Measurements from ENCODE around the gene IRF2BPL. TPM values are rescaled to one million over a fixed set of nuclear protein-coding genes. Genes with fewer than 3 reads are reported as not detected.

Gene IRF2BPL
- total RNA-seq, 2 donors from 2014 or later: 18.3 to 27.1 TPM

DNA sequence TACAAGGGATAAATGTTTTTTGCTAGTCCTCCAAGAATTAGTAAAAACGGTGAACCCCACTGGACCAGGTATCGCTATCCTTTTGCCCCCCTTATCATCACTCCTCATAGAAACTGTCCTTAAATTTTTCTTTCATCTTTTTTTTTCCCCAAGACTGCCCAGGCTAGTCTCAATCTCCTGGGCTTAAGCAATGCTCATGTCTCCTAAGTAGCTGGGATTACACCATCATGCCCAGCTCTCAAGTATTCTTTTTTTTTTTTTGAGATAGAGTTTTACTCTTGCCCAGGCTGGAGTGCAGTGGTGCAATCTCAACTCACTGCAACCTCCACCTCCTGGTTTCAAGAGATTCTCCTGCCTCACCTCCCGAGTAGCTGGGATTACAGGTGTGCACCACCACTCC, 9.7 kb downstream of the IRF2BPL start:
- H3K9me3 ChIP-seq: no peaks in the 10 kb centered on the region
- H3K4me1 ChIP-seq: peaks cover 13% of the 10 kb centered on the region
- no peak overlapping the region for H3K27ac ChIP-seq
- H3K9ac ChIP-seq (ENCODE audit: low read depth in 2 of 2, low read length in 2 of 2): no peak overlapping the region
- H3K4me3 ChIP-seq: no peak overlapping the region
- H3K27me3 ChIP-seq: no peaks in the 10 kb centered on the region
- intact Hi-C loops (cut with DNase I): no loop called here
- TF ChIP-seq, protein P1, sequence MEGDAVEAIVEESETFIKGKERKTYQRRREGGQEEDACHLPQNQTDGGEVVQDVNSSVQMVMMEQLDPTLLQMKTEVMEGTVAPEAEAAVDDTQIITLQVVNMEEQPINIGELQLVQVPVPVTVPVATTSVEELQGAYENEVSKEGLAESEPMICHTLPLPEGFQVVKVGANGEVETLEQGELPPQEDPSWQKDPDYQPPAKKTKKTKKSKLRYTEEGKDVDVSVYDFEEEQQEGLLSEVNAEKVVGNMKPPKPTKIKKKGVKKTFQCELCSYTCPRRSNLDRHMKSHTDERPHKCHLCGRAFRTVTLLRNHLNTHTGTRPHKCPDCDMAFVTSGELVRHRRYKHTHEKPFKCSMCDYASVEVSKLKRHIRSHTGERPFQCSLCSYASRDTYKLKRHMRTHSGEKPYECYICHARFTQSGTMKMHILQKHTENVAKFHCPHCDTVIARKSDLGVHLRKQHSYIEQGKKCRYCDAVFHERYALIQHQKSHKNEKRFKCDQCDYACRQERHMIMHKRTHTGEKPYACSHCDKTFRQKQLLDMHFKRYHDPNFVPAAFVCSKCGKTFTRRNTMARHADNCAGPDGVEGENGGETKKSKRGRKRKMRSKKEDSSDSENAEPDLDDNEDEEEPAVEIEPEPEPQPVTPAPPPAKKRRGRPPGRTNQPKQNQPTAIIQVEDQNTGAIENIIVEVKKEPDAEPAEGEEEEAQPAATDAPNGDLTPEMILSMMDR (IDR thresholded peaks at IDR 0.05): no peak
- H3K36me3 ChIP-seq: no peaks in the 10 kb centered on the region
- DNase-seq: no peak

GRCh38 chr14:77017666-77018065, 10.8 kb downstream of the IRF2BPL start:
- intact Hi-C loops (cut with DNase I): no loop called here
- no peaks in the 10 kb centered on the region for H3K9me3 ChIP-seq
- no peak for DNase-seq

DNA sequence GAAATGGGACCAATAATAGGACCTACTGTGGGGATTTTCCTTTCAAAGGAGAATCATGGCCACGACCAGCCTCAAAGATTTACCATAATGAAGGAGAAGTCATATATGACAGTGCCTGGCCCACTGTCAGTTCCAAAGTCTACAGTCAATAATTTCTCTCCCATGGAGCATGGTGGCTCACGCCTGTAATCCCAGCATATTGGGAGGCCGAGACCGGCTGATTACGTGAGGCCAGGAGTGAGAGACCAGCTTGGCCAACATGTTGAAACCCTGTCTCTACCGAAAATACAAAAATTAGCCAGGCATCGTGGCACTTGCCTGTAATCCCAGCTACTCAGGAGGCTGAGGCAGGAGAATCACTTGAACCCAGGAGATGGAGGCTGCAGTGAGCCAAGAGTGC, 13.8 kb downstream of the IRF2BPL start:
- Histone ChIP-seq H3K4me3 (no peak overlapping the region), H3K9me3 (no peaks in the 10 kb centered on the region), H3K27ac (no peak overlapping the region), H3K9ac (ENCODE audit: low read depth in 2 of 2, low read length in 2 of 2) (no peak overlapping the region), H3K36me3 (no peaks in the 10 kb centered on the region), H3K4me1 (peaks cover 14% of the 10 kb centered on the region), H3K27me3 (no peaks in the 10 kb centered on the region)
- no peak for DNase-seq
- TF ChIP-seq, protein P1 (IDR thresholded peaks at IDR 0.05): no peak
- intact Hi-C loops (cut with DNase I): no loop called here

More at GRCh38 chr14:77017666-77018065, 10.8 kb downstream of the IRF2BPL start:
- H3K27me3 ChIP-seq: no peaks in the 10 kb centered on the region
- peaks cover 2% of the 10 kb centered on the region for H3K4me1 ChIP-seq
- no peak overlapping the region for H3K27ac ChIP-seq
- no peak overlapping the region for H3K4me3 ChIP-seq
- no peak overlapping the region for H3K9ac ChIP-seq (ENCODE audit: low read depth in 2 of 2, low read length in 2 of 2)
- no peaks in the 10 kb centered on the region for H3K36me3 ChIP-seq
- TF ChIP-seq, protein P1 (IDR thresholded peaks at IDR 0.05): no peak

- H3K9ac ChIP-seq (ENCODE audit: low read depth in 2 of 2, low read length in 2 of 2): no peak overlapping the region
- peaks cover 14% of the 10 kb centered on the region for H3K4me1 ChIP-seq
- no peaks in the 10 kb centered on the region for H3K27me3 ChIP-seq
- no peaks in the 10 kb centered on the region for H3K36me3 ChIP-seq
- DNase-seq: no peak
- no peak overlapping the region for H3K27ac ChIP-seq
- no peaks in the 10 kb centered on the region for H3K9me3 ChIP-seq
- intact Hi-C loops (cut with DNase I): no loop called here
- no peak overlapping the region for H3K4me3 ChIP-seq
- TF ChIP-seq, protein P1 (IDR thresholded peaks at IDR 0.05): no peak
Measured at GRCh38 chr14:77014004-77014604, 14.4 kb downstream of the IRF2BPL start.

- intact Hi-C loops (cut with DNase I): no loop called here
- no peaks in the 10 kb centered on the region for H3K36me3 ChIP-seq
- H3K27me3 ChIP-seq: no peaks in the 10 kb centered on the region
- H3K9me3 ChIP-seq: no peaks in the 10 kb centered on the region
- DNase-seq: no peak
- H3K27ac ChIP-seq: no peak overlapping the region
- H3K9ac ChIP-seq (ENCODE audit: low read depth in 2 of 2, low read length in 2 of 2): no peak overlapping the region
- no peak overlapping the region for H3K4me3 ChIP-seq
- peaks cover 27% of the 10 kb centered on the region for H3K4me1 ChIP-seq
- TF ChIP-seq, protein P1 (IDR thresholded peaks at IDR 0.05): no peak
Measured at GRCh38 chr14:77012193-77012765, 16.2 kb downstream of the IRF2BPL start.
